Measurements from ENCODE around the gene P2RY6. TPM values are rescaled to one million over a fixed set of nuclear protein-coding genes. Genes with fewer than 3 reads are reported as not detected.

Gene P2RY6
- total and polyA plus RNA-seq, 2 of the 4 experiments (the other 2 are of a cell fraction) = 0.44 TPM; not detected in 1

GRCh38 chr11:73269459-73270015 is 2.6 kb upstream of the P2RY6 start:
- Histone ChIP-seq H3K4me3 (ENCODE audit: insufficient read depth, low read depth, low read length) (no peak overlapping the region), H3K56ac (ENCODE audit: extremely low read depth, insufficient read depth, low read length) (no peak overlapping the region), H3K36me3 (ENCODE audit: control insufficient read depth, insufficient read depth, low read length) (no peaks in the 10 kb centered on the region), H2AFZ (replicated peaks; ENCODE audit: low read length, poor library complexity) (peak overlapping the region; percentile 39), H2BK15ac (ENCODE audit: low read depth, low read length) (no peak overlapping the region), H2BK20ac (ENCODE audit: low read depth, low read length) (no peak overlapping the region), H2AK5ac (ENCODE audit: low read depth, low read length) (peak overlapping the region; percentile 16; the same call in 1 of the 2 replicates), H3K18ac (ENCODE audit: low read depth, low read length) (no peak overlapping the region), H3K9me3 (ENCODE audit: control insufficient read depth, insufficient read depth, low read length) (no peaks in the 10 kb centered on the region), H3K9ac (ENCODE audit: low read depth, low read length) (no peak overlapping the region), H2AK9ac (replicated peaks; ENCODE audit: low read depth, low read length, poor library complexity) (no peak overlapping the region), H3K9me1 (ENCODE audit: insufficient read depth, low read length) (no peaks in the 10 kb centered on the region; the same call in 1 of the 2 replicates), H3K23ac (ENCODE audit: low read depth, low read length) (no peak overlapping the region), H3K4ac (ENCODE audit: low read depth, low read length) (no peak overlapping the region), H2BK5ac (ENCODE audit: low read depth, low read length, poor library complexity, severe bottlenecking) (no peak overlapping the region), H3K27ac (ENCODE audit: insufficient read depth, low read length) (no peak overlapping the region), H3K14ac (replicated peaks; ENCODE audit: low read depth, low read length) (no peak overlapping the region), H4K20me1 (ENCODE audit: insufficient read depth, low read length) (no peaks in the 10 kb centered on the region), H4K5ac (ENCODE audit: low read depth, low read length) (no peak overlapping the region), H3K4me2 (ENCODE audit: low read depth, low read length) (no peak overlapping the region), H4K91ac (ENCODE audit: insufficient read depth, low read depth, low read length) (no peak overlapping the region), H3K27me3 (ENCODE audit: control insufficient read depth, insufficient read depth, low read length) (peaks cover 58% of the 10 kb centered on the region), H4K8ac (ENCODE audit: low read depth in 2 of 2, low read length in 2 of 2) (no peak overlapping the region), H3K4me1 (ENCODE audit: control insufficient read depth, insufficient read depth, low read length) (no peaks in the 10 kb centered on the region), H3K79me1 (ENCODE audit: low read depth in 1 of 2, low read length in 2 of 2) (no peaks in the 10 kb centered on the region), H2BK120ac (ENCODE audit: low read depth, low read length) (no peak overlapping the region)
- ATAC-seq (ENCODE audit: low read depth) (no peak), DNase-seq (no peak)
- in situ Hi-C loops (cut with MboI; ENCODE audit: low sequenced_read_pairs) (no loop called here), intact Hi-C loops (cut with micrococcal nuclease) (no loop called here), dilution Hi-C loops (cut with HindIII; ENCODE audit: low sequenced_read_pairs, unreplicated experiment) (no loop called here)
- ChIA-PET POLR2A (ENCODE audit: unreplicated experiment) (no interaction called here), CTCF (no interaction called here)
- no peak for TF ChIP-seq NFE2L2 (IDR thresholded peaks at IDR 0.05; ENCODE audit: low read depth, low read length)
- TF ChIP-seq USF2 (IDR thresholded peaks at IDR 0.05; ENCODE audit: low read depth, low read length) = no peak
- TF ChIP-seq BHLHE40 (IDR thresholded peaks at IDR 0.05; ENCODE audit: low read depth, low read length) = no peak
- no peak for TF ChIP-seq RCOR1 (IDR thresholded peaks at IDR 0.05; ENCODE audit: insufficient replicate concordance, low read length)
- no peak for TF ChIP-seq CTCF (conservative IDR thresholded peaks at IDR 0.05; ENCODE audit: low read depth, low read length)
- no peak for TF ChIP-seq ELK1 (IDR thresholded peaks at IDR 0.05; ENCODE audit: borderline replicate concordance, low read depth, low read length)
- TF ChIP-seq FOS (IDR thresholded peaks at IDR 0.05; ENCODE audit: low read depth, low read length) = no peak
- no peak for TF ChIP-seq MAFK (IDR thresholded peaks at IDR 0.05; ENCODE audit: low read depth, low read length)
- no peak for TF ChIP-seq SMC3 (IDR thresholded peaks at IDR 0.05; ENCODE audit: low read depth, low read length)
- TF ChIP-seq MAZ (IDR thresholded peaks at IDR 0.05; ENCODE audit: borderline replicate concordance, low read depth, low read length) = no peak
- no peak for TF ChIP-seq CHD1 (IDR thresholded peaks at IDR 0.05; ENCODE audit: low read depth, low read length)
- TF ChIP-seq RAD21 (IDR thresholded peaks at IDR 0.05; ENCODE audit: low read length) = no peak
- no peak for TF ChIP-seq RFX5 (IDR thresholded peaks at IDR 0.05; ENCODE audit: low read depth, low read length)
- no peak for TF ChIP-seq CEBPB (IDR thresholded peaks at IDR 0.05; ENCODE audit: low read depth, low read length)
- TF ChIP-seq POLR2A (IDR thresholded peaks at IDR 0.05; ENCODE audit: low read depth, low read length) = no peak
- no peak for TF ChIP-seq MXI1 (IDR thresholded peaks at IDR 0.05; ENCODE audit: borderline replicate concordance, low read depth, low read length)
- no TSS peak for BruUV-seq (replicated peaks)
- WGBS, 2 experiments (ENCODE audit: extremely low coverage in 2 of 2, insufficient read length in 1 of 2) = no CpG with 5 or more reads among the region's 7 CpGs

Data from IMR-90 (cell line).